Activated CD8-positive, alpha-beta T cell treated with anti-CD3 and anti-CD28 coated beads for 36 hours (primary cell): ENCODE data around the gene PHOX2A. TPM values are rescaled to one million over a fixed set of nuclear protein-coding genes. Genes with fewer than 3 reads are reported as not detected.
A peak's percentile ranks its signal among the peaks of the same experiment; 100 is the strongest.

Experiments used
- ATAC-seq: fragments of 200-7000 bp; cut with Tn5 transposase; one replicate; pipeline ENCODE4 v1.10.0; 2021; ENCODE audit warnings: mild to moderate bottlenecking, moderate library complexity
- CTCF ChIA-PET: fragments of 350-600 bp; sonication (Branson Sonifier 250); formaldehyde crosslinking; loops from one replicate; lab custom pipeline; 2021; ENCODE audit warnings: antibody characterized with exemption; lab: Charles Lee
- POLR2A ChIA-PET: fragments of 350-600 bp; sonication (Branson Sonifier 250); formaldehyde crosslinking; loops from one replicate; lab custom pipeline; 2021; ENCODE audit warnings: antibody characterized with exemption; lab: Charles Lee
- DNase-seq: peaks from one replicate; pipeline ENCODE4 v3.0.0-alpha.2; 2020
- H3K27ac Mint-ChIP-seq: one replicate; pipeline ENCODE4 v1.8.0; 2021; ENCODE audit warnings: mild to moderate bottlenecking, mixed read lengths
- H3K27me3 Mint-ChIP-seq: one replicate; pipeline ENCODE4 v1.8.0; 2021; ENCODE audit warnings: mixed read lengths
- H3K36me3 Mint-ChIP-seq: one replicate; pipeline ENCODE4 v1.8.0; 2021; ENCODE audit warnings: low read depth, mixed read lengths
- H3K4me1 Mint-ChIP-seq: one replicate; pipeline ENCODE4 v1.8.0; 2021; ENCODE audit warnings: low read depth, mixed read lengths
- H3K4me3 Mint-ChIP-seq: one replicate; pipeline ENCODE4 v1.8.0; 2021; ENCODE audit warnings: mild to moderate bottlenecking, moderate library complexity, mixed read lengths
- H3K9me3 Mint-ChIP-seq: one replicate; pipeline ENCODE4 v1.8.0; 2021; ENCODE audit warnings: mixed read lengths
- CTCF ChIP-seq: fragments of 200-600 bp; IDR thresholded peaks from one replicate; pipeline ENCODE4 v1.8.0; 2022; ENCODE audit warnings: antibody characterized with exemption, mild to moderate bottlenecking
- intact Hi-C: fragments of 100-400 bp; cut with micrococcal nuclease; formaldehyde crosslinking; loops from one replicate; pipeline ENCODE4 v1.10.0; 2022
- total RNA-seq, 2 experiments: library from RNA; stranded (reverse); gene quantifications; one replicate each; pipeline ENCODE4 v1.2.3, GENCODE V29; 2021

PHOX2A gene
- total RNA-seq, 2 experiments from 2014 or later, result not detected

GRCh38 chr11:72227316-72228228 lies 16.4 kb downstream of the PHOX2A start:
- peaks cover 16% of the 10 kb centered on the region for H3K4me1 Mint-ChIP-seq
- ATAC-seq (no peak), DNase-seq (no peak)
- H3K27me3 Mint-ChIP-seq, result no peaks in the 10 kb centered on the region
- ChIA-PET POLR2A (interaction anchor here (0.6 to 3.3 kb wide), 3 partner anchors 9 to 21 kb away, joined by 3 to 17 read pairs (median 3); no protein-coding TSS in a partner anchor), CTCF (interaction anchor here (3.3 kb wide), 1 partner anchor 9 kb away, joined by 23 read pairs; no protein-coding TSS in a partner anchor)
- no peak for TF ChIP-seq CTCF
- H3K27ac Mint-ChIP-seq, result no peak overlapping the region
- no peaks in the 10 kb centered on the region for H3K9me3 Mint-ChIP-seq
- H3K36me3 Mint-ChIP-seq, result peaks cover 2% of the 10 kb centered on the region
- no peak overlapping the region for H3K4me3 Mint-ChIP-seq
- intact Hi-C loops, result no loop called here

- H3K4me3 Mint-ChIP-seq, result no peak overlapping the region
Observed at GRCh38 chr11:72226701-72227100, 17.3 kb downstream of the PHOX2A start.

GRCh38 chr11:72225411-72225951 lies 18.5 kb downstream of the PHOX2A start:
- peak; percentile 61 for DNase-seq
- peak; percentile 15 for ATAC-seq
- intact Hi-C loops, result no loop called here
- CTCF ChIA-PET, result interaction anchor here (0.7 to 3.3 kb wide), 4 partner anchors 11 to 209 kb away, joined by 3 to 23 read pairs (median 5); partner anchors contain the start of gene CLPB
- Mint-ChIP-seq H3K4me1 (peaks cover 25% of the 10 kb centered on the region), H3K9me3 (no peaks in the 10 kb centered on the region), H3K4me3 (peak overlapping the region; percentile 91), H3K27me3 (no peaks in the 10 kb centered on the region), H3K36me3 (no peaks in the 10 kb centered on the region), H3K27ac (peak overlapping the region; percentile 92)
- no peak for TF ChIP-seq CTCF
- POLR2A ChIA-PET, result interaction anchor here (0.6 to 3.3 kb wide), 3 partner anchors 11 to 1225 kb away, joined by 3 to 17 read pairs (median 3); no protein-coding TSS in a partner anchor

More at GRCh38 chr11:72226701-72227100, 17.3 kb downstream of the PHOX2A start:
- no peak for DNase-seq
- Mint-ChIP-seq H3K36me3 (no peaks in the 10 kb centered on the region), H3K27me3 (no peaks in the 10 kb centered on the region), H3K27ac (no peak overlapping the region), H3K4me1 (peaks cover 21% of the 10 kb centered on the region), H3K9me3 (no peaks in the 10 kb centered on the region)
- ATAC-seq, result no peak
- intact Hi-C loops, result no loop called here
- POLR2A ChIA-PET, result interaction anchor here (3.3 kb wide), 1 partner anchor 10 kb away, joined by 17 read pairs; no protein-coding TSS in a partner anchor
- CTCF ChIA-PET, result interaction anchor here (0.5 to 3.3 kb wide), 2 partner anchors 10 to 295 kb away, joined by 3 to 23 read pairs; no protein-coding TSS in a partner anchor
- TF ChIP-seq CTCF, result no peak

- Mint-ChIP-seq H3K36me3 (no peaks in the 10 kb centered on the region), H3K27me3 (no peaks in the 10 kb centered on the region), H3K27ac (peak within 1 kb of the TSS; percentile 94), H3K4me1 (peaks cover 25% of the 10 kb centered on the region), H3K4me3 (peak within 1 kb of the TSS; percentile 95), H3K9me3 (no peaks in the 10 kb centered on the region)
- intact Hi-C loops, result no loop called here
- CTCF ChIA-PET, result interaction anchor here (1.1 to 3.3 kb wide), 3 partner anchors 12 to 210 kb away, joined by 3 to 23 read pairs (median 7); partner anchors contain the start of gene CLPB
- TF ChIP-seq CTCF, result no peak
- ATAC-seq (no peak), DNase-seq (peak; percentile 57)
- POLR2A ChIA-PET, result interaction anchor here (1.0 to 3.3 kb wide), 4 partner anchors 10 to 296 kb away, joined by 3 to 17 read pairs (median 4); partner anchors contain the start of genes RNF121 and XNDC1N
Observed at GRCh38 chr11:72224564-72225410, 19.2 kb downstream of the PHOX2A start, which contains the start of gene INPPL1. Gene INPPL1 (plus strand): TSS chr11:72224767. CDS start chr11:72224985, 218 bp downstream.
